K562 (cell line): ENCODE data around the gene STMN3. TPM values are rescaled to one million over a fixed set of nuclear protein-coding genes. Genes with fewer than 3 reads are reported as not detected.

Experiments used
- CBX2 ChIP-seq: fragments of 200-600 bp; sonication (generic); IDR thresholded peaks from one replicate; pipeline ENCODE4 v1.6.1; 2012; ENCODE audit warnings: mild to moderate bottlenecking, low read length, inconsistent platforms; ENCODE audit not compliant: insufficient read depth, poor library complexity, severe bottlenecking
- CHD2 ChIP-seq: IDR thresholded peaks from 2 replicates; pipeline ENCODE4 v1.6.1; 2011; ENCODE audit warnings: low read depth, low read length
- EHMT2 ChIP-seq: fragments of 450-650 bp; IDR thresholded peaks from 2 replicates; pipeline ENCODE4 v1.6.1; 2018; ENCODE audit warnings: antibody characterized with exemption
- FIP1L1 ChIP-seq: fragments of 200-400 bp; formaldehyde crosslinking; IDR thresholded peaks from 2 replicates; pipeline ENCODE4 v1.6.1; 2018; ENCODE audit warnings: mild to moderate bottlenecking, low read depth, low read length; ENCODE audit not compliant: poor library complexity, severe bottlenecking
- FOXJ3 ChIP-seq: sonication (generic); formaldehyde crosslinking; IDR thresholded peaks from 2 replicates; pipeline ENCODE4 v1.4.0; 2020; ENCODE audit warnings: mild to moderate bottlenecking, missing genetic modification reagents
- FOXP1 ChIP-seq: sonication (generic); formaldehyde crosslinking; IDR thresholded peaks from 2 replicates; pipeline ENCODE4 v1.8.0; 2022; ENCODE audit warnings: mild to moderate bottlenecking, missing genetic modification reagents
- HLTF ChIP-seq: fragments of 450-650 bp; IDR thresholded peaks from 2 replicates; pipeline ENCODE4 v1.6.1; 2016
- ILF3 ChIP-seq: fragments of 450-650 bp; IDR thresholded peaks from 2 replicates; pipeline ENCODE4 v1.6.1; 2018; ENCODE audit warnings: antibody characterized with exemption, mild to moderate bottlenecking, moderate library complexity, borderline replicate concordance
- KAT2B ChIP-seq: IDR thresholded peaks from one replicate; pipeline ENCODE4 v1.6.1; 2012; ENCODE audit warnings: low read depth, mild to moderate bottlenecking, control low read depth, inconsistent platforms, low read length, moderate library complexity
- NFATC3 ChIP-seq: fragments of 450-650 bp; IDR thresholded peaks from 2 replicates; pipeline ENCODE4 v1.6.1; 2017; ENCODE audit warnings: mild to moderate bottlenecking
- NFE2 ChIP-seq: IDR thresholded peaks from 2 replicates; pipeline ENCODE4 v1.6.1; 2014; ENCODE audit warnings: antibody characterized with exemption, low read depth
- POLR3A ChIP-seq: IDR thresholded peaks from 2 replicates; pipeline ENCODE4 v1.6.1; 2011; ENCODE audit warnings: borderline replicate concordance, mild to moderate bottlenecking, moderate library complexity; ENCODE audit not compliant: insufficient read length, insufficient read depth; ENCODE audit errors: extremely low read depth
- RHOXF2B ChIP-seq: fragments of 250-450 bp; sonication (Bioruptor Pico); conservative IDR thresholded peaks from 2 replicates; pipeline ENCODE4 v1.5.1; 2021
- ZNF561 ChIP-seq: fragments of 450-650 bp; formaldehyde crosslinking; conservative IDR thresholded peaks from 2 replicates; pipeline ENCODE4 v1.4.0; 2020; ENCODE audit warnings: mild to moderate bottlenecking, moderate library complexity
- polyA plus RNA-seq, 8 experiments: library from polyadenylated mRNA; depleted of rRNA in 4 of 8; stranded (reverse) in 5 of 8; unstranded in 3 of 8; fragments of >200 nt; fragmentation: Nextera tagmentation in 2 of 8; fragmentation: Illumina TruSeq in 1 of 8; extraction: Ambion mirVana in 2 of 8; extraction: Trizol in 1 of 8; gene quantifications; 2 replicates each; pipeline versions ENCODE4 v1.2.1 to v1.2.3, GENCODE V29; 2011 to 2014; ENCODE audit warnings: inconsistent platforms in 1 of 8, missing spikeins in 1 of 8
- total RNA-seq, 7 experiments: library from RNA; depleted of rRNA in 6 of 7; stranded (reverse); fragments of >200 nt in 6 of 7; fragmentation: Illumina TruSeq in 2 of 7; extraction: Trizol in 2 of 7; gene quantifications; 2 replicates each; pipeline versions ENCODE4 v1.2.1 to v1.2.3, GENCODE V29; 2011 to 2021; ENCODE audit warnings: low replicate concordance in 1 of 7
- TF ChIP-seq, protein P1 (sequence below), 2 experiments: IDR thresholded peaks in 1 of 2; conservative IDR thresholded peaks in 1 of 2; 2 replicates each; pipeline ENCODE4 v1.6.1; 2016; ENCODE audit warnings: low read depth in 2 of 2, mild to moderate bottlenecking in 1 of 2, missing compliant biosample characterization in 1 of 2, missing genetic modification characterization in 1 of 2, moderate library complexity in 1 of 2
- TF ChIP-seq, protein P2 (sequence below): fragments of 250-450 bp; sonication (Bioruptor Pico); IDR thresholded peaks from 2 replicates; pipeline ENCODE4 v1.9.0; 2021; ENCODE audit warnings: mild to moderate bottlenecking, inconsistent platforms
- TF ChIP-seq, protein P3 (sequence below): fragments of 450-650 bp; IDR thresholded peaks from 2 replicates; pipeline ENCODE4 v1.6.1; 2014; ENCODE audit warnings: low read depth, mild to moderate bottlenecking, moderate library complexity, borderline replicate concordance
- TF ChIP-seq, protein P4 (sequence below): IDR thresholded peaks from 2 replicates; pipeline ENCODE4 v1.6.1; 2011; ENCODE audit warnings: borderline replicate concordance, low read depth, mild to moderate bottlenecking, moderate library complexity, low read length; ENCODE audit not compliant: insufficient read depth, poor library complexity, severe bottlenecking

STMN3 gene
- total and polyA plus RNA-seq, 9 of the 15 experiments (the other 6 are each of a cell fraction or from before 2014, with no cell fraction given): 0.70 to 65.6 (median 29.4) TPM

DNA sequence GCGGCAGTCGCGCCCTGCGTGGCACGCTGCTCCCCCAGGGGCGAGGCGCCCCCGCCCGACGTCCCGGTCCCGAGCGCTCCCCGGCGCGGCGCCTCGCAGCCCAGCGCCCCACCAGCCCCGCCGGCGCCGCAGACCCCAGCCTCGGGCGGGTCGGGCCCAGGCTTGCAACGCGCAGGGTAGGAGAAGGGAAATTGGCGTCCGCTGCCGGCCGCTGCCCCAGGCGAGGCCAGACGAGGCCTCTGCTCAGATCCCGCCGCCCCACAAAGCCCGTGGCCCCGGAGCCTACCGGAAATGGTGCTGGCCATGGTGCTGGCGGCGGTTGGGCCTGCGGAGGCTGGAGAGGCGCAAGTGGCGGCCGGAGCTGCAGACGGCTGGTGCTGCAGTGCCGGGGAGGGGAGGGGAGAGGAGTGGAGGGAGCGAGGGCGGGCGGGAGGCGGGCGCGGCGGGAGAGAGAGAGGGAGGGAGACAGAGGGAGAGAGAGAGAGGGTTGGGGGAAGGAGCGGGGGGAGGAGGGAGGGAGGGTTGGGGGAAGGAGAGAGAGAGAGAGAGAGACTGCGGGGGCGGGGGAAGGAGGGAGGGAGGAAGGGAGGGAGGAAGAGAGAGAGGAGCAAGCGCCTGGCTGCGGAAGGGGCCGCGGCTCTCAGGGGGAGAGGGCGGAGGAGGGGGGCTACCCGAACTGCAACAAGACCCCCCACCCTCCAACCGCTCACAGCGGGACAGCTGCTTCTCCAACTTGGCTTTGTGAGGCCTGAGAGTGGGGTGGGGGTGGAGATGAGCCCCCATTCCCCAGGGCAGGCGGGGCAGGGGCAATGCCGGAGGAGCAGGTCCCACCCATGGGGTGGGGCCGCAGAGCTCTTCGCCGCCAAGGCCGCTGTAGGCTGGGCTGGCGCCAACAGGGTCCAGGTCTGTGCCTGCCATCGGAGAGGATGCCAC is at the start of gene STMN3 (continued):
- TF ChIP-seq KAT2B (no peak), FIP1L1 (peak; percentile 78), POLR3A (no peak), FOXP1 (CRISPR knock-in tag) (peak; percentile 91; the same call in 1 of the 2 replicates), EHMT2 (peak; percentile 99), FOXJ3 (no peak), CHD2 (no peak), ZNF561 (CRISPR knock-in tag) (no peak), RHOXF2B (CRISPR knock-in tag) (no peak), HLTF (no peak), ILF3 (no peak), NFE2 (no peak), NFATC3 (no peak), CBX2 (no peak)
- TF ChIP-seq, protein P1, sequence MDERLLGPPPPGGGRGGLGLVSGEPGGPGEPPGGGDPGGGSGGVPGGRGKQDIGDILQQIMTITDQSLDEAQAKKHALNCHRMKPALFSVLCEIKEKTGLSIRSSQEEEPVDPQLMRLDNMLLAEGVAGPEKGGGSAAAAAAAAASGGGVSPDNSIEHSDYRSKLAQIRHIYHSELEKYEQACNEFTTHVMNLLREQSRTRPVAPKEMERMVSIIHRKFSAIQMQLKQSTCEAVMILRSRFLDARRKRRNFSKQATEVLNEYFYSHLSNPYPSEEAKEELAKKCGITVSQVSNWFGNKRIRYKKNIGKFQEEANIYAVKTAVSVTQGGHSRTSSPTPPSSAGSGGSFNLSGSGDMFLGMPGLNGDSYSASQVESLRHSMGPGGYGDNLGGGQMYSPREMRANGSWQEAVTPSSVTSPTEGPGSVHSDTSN (CRISPR knock-in tag; IDR thresholded peaks at IDR 0.05; ENCODE audit: low read depth): no peak; the same call in 1 of the 2 replicates
- TF ChIP-seq, protein P1 (tag; conservative IDR thresholded peaks at IDR 0.05; ENCODE audit: low read depth): no peak
- TF ChIP-seq, protein P2, sequence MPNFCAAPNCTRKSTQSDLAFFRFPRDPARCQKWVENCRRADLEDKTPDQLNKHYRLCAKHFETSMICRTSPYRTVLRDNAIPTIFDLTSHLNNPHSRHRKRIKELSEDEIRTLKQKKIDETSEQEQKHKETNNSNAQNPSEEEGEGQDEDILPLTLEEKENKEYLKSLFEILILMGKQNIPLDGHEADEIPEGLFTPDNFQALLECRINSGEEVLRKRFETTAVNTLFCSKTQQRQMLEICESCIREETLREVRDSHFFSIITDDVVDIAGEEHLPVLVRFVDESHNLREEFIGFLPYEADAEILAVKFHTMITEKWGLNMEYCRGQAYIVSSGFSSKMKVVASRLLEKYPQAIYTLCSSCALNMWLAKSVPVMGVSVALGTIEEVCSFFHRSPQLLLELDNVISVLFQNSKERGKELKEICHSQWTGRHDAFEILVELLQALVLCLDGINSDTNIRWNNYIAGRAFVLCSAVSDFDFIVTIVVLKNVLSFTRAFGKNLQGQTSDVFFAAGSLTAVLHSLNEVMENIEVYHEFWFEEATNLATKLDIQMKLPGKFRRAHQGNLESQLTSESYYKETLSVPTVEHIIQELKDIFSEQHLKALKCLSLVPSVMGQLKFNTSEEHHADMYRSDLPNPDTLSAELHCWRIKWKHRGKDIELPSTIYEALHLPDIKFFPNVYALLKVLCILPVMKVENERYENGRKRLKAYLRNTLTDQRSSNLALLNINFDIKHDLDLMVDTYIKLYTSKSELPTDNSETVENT (CRISPR knock-in tag): 0 out of 2 replicates have a peak, but pooled peaks have one; percentile 10
- TF ChIP-seq, protein P3, sequence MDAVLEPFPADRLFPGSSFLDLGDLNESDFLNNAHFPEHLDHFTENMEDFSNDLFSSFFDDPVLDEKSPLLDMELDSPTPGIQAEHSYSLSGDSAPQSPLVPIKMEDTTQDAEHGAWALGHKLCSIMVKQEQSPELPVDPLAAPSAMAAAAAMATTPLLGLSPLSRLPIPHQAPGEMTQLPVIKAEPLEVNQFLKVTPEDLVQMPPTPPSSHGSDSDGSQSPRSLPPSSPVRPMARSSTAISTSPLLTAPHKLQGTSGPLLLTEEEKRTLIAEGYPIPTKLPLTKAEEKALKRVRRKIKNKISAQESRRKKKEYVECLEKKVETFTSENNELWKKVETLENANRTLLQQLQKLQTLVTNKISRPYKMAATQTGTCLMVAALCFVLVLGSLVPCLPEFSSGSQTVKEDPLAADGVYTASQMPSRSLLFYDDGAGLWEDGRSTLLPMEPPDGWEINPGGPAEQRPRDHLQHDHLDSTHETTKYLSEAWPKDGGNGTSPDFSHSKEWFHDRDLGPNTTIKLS: 0 out of 2 replicates have a peak, but pooled peaks have one; percentile 20
- TF ChIP-seq, protein P4, sequence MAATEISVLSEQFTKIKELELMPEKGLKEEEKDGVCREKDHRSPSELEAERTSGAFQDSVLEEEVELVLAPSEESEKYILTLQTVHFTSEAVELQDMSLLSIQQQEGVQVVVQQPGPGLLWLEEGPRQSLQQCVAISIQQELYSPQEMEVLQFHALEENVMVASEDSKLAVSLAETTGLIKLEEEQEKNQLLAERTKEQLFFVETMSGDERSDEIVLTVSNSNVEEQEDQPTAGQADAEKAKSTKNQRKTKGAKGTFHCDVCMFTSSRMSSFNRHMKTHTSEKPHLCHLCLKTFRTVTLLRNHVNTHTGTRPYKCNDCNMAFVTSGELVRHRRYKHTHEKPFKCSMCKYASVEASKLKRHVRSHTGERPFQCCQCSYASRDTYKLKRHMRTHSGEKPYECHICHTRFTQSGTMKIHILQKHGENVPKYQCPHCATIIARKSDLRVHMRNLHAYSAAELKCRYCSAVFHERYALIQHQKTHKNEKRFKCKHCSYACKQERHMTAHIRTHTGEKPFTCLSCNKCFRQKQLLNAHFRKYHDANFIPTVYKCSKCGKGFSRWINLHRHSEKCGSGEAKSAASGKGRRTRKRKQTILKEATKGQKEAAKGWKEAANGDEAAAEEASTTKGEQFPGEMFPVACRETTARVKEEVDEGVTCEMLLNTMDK: no peak
